ENCODE results near the gene WASF3. TPM values are rescaled to one million over a fixed set of nuclear protein-coding genes. Genes with fewer than 3 reads are reported as not detected.

Gene WASF3
- total RNA-seq, 1 donor from 2014 or later, result 14.3 TPM

DNA sequence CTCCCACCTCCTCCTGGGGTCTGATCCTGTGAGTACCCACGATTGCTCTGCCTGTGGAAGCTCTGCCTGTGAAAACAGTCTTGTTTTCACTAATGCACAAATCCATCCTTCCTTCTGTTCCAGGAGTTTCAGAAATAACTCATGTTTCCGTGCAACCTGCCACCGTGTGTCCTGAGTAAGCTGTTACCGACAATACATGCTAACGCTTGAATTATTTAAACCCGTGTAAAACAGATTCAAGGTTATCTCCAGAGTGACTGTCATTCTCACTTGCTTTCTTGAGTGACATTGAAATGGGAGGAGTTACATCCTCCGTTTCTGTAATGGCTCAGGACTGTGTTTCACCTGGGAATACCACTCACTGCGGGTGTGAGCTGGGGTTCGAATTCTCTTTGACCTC is 178.2 kb downstream of the WASF3 start:
- H3K9me3 ChIP-seq, result peaks cover 0 to 3% of the 10 kb centered on the region in 2 donors
- H3K27ac ChIP-seq, result no peak overlapping the region
- TF ChIP-seq CTCF (IDR thresholded peaks at IDR 0.05), result no peak
- no peak for DNase-seq (ENCODE audit: low spot score in 2 of 2)
- no peaks in the 10 kb centered on the region for H3K4me1 ChIP-seq
- H3K4me3 ChIP-seq, result no peak overlapping the region
- no peaks in the 10 kb centered on the region for H3K27me3 ChIP-seq
- no peaks in the 10 kb centered on the region for H3K36me3 ChIP-seq
- intact Hi-C loops (cut with DNase I), result no loop called here

Other genes with a start within 250 kb of the WASF3 start
- gene GPR12, start 203.1 kb downstream of the WASF3 start, total RNA-seq, result not detected